LoVo (cell line): ENCODE data around the gene MAP3K6.
"Not testable (repeated sequence)": the region's sequence is repeated elsewhere in the genome, so short reads cannot be mapped to it uniquely, and the experiment has no call there.

Experiments used
- DNase-seq: peaks from one replicate; pipeline ENCODE4 v3.0.0-alpha.2; 2016; ENCODE audit warnings: low spot score

MAP3K6 gene

DNA sequence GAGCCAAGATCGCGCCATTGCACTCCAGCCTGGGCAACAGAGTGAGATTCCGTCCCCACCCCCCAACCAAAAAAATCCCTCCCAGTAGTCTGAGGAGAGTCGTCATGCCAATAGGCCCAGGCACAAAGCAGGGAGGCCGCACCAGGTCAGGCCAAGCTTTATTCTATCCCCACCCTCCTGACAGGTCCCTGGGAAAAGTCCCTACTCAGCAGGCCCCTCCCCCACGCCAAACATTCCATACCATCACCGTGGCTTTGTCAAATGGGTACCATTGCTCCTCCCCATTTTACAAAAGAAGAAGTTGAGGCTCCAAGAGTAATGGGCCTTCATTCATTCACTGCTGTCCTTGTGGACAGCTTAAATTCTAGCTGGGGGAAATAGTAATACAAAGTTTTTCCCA, 31.0 kb upstream of the MAP3K6 start:
- no peak for DNase-seq

DNA sequence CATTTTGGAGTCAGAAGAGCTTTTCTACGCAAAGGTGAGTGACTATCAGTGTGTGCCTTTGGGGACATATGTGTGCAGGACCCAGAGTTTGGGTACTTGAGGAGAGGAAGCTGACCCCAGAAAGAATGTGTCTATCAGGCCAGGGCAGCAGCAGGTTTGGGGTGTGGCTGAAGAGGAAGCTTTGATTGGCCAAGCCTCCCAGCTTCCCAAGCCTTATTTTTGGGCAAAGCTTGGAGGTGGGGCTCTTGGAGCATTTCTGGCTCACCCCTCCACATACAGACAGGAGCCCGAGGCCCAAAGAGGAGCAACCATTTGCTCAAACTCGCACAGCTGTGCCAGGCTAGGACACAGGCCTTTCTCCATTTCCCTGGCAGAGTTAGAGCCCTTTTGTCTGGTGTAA, 30.3 kb upstream of the MAP3K6 start:
- no peak for DNase-seq

DNA sequence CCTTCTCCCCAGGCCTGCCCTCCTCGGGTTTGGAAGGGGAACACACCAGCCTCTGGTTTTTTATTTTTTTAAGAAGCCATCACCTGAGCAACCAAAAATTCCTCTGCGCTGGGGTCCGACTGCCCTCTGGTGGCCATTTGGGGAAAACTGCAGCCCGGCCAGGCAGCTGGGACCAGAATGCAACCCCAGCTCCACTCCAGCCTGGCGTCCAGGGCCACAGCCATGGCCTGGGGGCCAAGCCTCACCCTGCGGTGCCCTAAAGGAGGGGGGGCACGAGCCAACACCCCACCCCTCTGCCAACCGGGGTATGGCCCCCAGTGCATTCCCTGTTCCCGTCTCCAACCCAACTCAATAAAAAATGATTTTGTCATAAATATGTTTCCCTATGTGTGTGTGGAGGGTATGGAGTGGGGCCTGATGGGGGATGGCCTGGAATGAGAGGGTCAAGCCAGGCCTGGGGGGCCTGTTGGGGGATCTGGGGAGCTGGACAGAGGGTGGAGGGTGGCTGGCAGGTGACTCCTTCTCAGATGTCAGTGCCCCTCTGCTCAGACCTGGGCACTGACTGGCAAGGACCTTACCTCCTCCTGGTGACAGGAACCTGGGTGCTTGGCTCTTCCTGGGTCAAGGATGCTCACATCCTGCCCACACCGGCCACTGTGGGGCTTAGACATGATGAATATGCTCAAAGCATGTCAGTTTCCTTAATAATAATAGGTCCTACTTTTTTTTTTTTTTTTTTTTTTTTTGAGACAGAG, 28.9 kb upstream of the MAP3K6 start:
- DNase-seq, result peak; percentile 66

DNA sequence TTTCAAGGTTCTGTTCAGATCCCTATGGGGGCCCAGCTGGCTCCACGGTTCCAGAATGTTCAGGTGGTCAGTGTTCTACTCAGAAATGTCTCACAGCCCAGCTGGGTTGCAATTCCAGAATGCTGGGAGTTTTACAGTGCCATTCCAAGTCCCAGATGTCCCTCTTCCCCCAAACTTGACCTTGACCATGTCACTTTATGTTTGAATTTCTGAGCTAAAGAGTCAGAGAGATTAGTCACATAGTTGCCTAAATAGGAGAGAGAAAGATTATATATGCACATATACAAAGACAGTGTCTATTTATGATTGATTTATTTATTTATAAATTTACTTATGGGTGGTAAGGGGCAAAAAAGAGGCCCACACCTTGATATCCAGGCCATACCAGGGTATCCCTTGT, 28.2 kb upstream of the MAP3K6 start:
- DNase-seq, result no peak

DNA sequence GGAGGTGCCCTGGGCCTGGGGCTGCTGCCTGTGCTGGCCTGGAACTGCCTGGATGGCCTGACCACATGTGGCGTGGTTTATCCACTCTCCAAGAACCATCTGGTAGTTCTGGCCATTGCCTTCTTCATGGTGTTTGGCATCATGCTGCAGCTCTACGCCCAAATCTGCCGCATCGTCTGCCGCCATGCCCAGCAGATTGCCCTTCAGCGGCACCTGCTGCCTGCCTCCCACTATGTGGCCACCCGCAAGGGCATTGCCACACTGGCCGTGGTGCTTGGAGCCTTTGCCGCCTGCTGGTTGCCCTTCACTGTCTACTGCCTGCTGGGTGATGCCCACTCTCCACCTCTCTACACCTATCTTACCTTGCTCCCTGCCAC, 27.5 kb upstream of the MAP3K6 start:
- DNase-seq, result no peak

DNA sequence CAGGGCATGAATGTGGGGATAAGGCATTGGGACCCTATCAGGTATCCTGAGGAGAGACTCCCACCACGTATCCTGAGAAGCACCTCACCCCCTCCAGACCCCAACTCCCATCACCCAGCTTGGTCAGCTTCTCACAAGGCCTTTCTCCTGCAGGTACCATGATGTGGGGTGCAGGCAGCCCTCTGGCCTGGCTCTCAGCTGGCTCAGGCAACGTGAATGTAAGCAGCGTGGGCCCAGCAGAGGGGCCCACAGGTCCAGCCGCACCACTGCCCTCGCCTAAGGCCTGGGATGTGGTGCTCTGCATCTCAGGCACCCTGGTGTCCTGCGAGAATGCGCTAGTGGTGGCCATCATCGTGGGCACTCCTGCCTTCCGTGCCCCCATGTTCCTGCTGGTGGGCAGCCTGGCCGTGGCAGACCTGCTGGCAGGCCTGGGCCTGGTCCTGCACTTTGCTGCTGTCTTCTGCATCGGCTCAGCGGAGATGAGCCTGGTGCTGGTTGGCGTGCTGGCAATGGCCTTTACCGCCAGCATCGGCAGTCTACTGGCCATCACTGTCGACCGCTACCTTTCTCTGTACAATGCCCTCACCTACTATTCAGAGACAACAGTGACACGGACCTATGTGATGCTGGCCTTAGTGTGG, 27.0 kb upstream of the MAP3K6 start:
- DNase-seq, result no peak

DNA sequence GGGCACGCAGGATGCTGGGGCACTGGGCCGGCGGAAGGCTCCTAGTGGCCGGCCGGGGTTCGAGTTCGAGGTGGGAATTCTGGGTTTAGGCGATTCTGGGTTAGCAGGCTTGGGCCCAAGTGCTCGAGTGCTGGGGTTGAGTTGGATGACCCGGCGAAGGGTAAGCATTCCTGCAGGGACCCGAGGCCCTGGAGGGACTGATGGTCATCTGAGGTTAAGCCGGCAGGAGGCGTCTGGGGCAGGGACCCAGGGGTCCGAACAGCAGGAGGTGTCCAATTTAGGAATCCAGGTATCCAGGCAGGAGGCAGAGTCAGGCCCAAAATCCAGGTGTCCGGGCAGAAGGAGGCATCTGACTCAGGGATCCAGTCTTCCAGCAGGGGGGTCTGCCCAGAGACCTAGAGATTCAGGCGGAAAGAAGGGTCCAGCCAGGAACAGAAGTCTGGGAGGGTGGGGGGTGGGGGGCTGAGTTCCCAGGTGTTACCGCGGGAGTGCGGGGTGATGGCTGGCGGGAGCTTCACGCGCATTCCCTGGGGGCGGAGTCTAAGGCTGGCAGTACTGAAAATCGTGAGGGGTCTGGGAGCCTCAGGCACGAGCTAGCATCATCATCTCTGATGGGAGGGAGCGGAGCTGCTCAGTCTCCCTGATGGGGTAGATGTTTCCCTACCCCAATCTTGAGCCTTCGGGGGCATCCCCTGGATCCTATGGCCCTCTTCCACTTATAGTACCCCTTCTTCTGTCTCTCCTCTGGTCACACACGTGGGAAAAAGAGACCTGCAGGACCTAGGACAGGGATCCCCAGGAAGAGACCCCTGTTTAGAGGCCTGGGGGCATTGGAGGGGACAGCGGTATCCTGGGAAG, 26.2 kb upstream of the MAP3K6 start:
- peak; percentile 22 for DNase-seq

DNA sequence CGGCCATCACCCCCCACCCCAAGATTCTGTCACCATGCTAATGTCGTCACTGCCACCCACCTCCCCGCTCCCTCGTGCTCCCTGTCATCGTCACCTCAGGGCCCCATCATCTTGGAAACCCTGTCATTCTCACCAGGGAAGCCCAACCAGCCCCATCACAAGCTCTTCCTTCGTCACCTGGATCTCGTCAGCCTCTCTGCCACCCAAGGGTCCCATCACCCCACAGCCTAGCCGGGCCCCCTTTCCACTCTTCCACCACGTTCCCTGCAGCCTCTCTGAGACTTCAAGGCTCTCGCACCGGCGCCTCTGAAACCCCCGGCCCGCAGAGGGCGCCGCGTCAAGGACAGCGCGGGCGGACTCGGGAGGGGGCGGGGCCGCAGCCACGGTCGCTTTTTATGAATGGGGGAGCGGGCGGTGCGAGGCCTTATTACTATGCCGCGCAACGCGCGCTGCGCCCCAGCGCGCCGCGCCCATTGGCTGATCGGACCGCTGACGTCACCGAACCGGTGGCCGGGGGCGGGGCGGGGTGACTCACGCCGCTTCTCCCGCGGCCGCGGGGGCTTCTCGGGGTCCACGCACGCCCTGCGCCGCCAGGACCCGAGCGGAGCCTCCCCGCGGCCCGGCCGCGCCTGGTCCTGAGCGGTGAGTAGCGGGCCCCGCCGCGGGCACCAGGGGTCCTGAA, 25.5 kb upstream of the MAP3K6 start, which contains the start of gene GPR3:
Gene GPR3, plus strand, starts transcription at position 527 of the 682 bp plus-strand sequence. CDS start 1,177 bp downstream, outside the sequence.
- DNase-seq, result peak; percentile 96

DNA sequence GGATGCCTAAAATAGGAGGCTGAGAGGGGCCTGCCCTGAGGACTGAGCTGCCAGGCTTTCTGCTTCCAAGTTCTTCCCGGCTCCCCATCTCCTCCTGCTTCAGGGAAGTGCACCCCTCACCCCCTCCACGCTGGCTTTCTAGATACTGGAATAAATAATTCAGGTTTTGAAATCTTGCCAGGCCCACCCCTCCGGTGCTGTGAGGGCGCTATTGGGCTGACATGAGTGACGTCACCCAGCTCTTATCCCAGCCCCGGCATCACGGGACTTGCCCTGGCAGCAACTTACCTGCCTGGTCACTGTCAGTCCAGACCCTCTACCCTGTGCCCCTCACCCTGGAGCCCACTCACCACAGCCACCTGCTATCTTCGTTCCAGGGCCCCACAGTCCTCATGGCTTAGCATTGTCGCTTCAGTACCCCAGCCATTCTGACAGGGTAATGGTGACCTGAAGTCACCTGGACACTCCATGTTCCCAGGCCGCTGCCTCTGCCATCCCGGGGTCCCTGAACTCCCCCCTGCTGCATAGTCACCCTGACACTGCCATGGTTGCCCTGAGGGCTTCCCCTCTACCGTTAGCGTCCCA, 24.8 kb upstream of the MAP3K6 start:
- no peak for DNase-seq

DNA sequence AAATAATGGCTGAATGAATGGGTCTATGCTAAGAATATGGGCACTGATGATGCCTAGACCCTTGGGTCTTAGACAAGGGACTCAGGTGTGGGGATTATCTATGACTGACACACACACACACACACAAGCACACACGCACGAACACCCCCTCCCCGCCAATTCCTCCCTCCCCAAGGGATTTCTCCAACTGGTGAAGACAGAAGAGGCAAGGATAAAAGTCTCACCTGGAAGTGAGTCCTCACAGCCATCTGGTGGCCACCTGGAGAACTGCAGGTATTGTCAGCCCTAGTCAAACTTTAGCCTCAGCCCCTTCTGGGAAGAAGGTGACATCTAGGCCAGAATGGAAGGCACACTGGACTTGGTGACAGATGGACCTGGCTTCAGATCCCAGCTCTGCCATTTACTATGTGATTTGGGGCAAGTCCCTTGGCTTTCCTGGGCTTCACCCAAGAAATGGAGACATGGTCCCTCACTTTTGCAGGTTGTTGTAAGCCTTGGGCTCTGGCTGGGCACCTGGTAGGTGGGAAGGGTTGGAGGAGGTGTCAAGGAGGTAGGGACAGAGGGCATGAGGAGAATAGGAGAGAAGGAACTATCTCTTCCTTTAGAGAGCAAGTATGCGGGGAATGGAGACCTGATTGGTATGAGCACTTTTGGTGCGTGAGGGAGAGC, 21.7 kb upstream of the MAP3K6 start:
- peak; percentile 69 for DNase-seq

DNA sequence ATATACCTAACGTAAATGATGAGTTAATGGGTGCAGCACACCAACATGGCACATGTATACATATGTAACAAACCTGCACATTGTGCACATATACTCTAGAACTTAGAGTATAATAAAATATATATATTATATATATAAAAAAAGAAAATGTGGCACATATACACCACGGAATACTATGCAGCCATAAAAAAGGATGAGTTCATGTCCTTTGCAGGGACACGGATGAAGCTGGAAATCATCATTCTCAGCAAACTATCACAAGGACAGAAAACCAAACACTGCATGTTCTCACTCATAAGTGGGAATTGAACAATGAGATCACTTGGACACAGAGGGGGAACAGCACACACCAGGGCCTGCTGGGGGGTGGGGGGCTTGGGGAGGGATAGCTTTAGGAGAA, 18.0 kb upstream of the MAP3K6 start:
- not testable (repeated sequence) for DNase-seq

DNA sequence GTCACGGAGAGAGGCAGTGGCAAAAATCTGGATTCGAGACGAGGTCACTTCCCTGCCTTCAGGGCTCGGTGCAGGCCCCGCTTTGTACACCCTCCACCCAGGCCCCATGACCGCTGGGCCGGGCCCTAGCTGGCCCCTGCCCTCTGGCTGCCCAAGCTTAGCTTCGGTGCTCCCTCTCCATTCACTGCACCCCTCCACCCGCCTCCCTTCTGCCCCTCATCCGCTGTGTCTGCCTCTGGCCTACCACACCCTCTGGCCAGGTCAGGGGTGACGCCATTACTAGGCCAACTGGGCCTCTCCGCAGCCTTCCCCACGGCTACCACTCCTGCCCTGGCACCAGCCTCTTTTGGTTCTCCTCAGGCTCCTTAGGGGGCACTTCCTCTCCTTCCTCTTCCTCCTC, 16.9 kb upstream of the MAP3K6 start:
- DNase-seq, result no peak

DNA sequence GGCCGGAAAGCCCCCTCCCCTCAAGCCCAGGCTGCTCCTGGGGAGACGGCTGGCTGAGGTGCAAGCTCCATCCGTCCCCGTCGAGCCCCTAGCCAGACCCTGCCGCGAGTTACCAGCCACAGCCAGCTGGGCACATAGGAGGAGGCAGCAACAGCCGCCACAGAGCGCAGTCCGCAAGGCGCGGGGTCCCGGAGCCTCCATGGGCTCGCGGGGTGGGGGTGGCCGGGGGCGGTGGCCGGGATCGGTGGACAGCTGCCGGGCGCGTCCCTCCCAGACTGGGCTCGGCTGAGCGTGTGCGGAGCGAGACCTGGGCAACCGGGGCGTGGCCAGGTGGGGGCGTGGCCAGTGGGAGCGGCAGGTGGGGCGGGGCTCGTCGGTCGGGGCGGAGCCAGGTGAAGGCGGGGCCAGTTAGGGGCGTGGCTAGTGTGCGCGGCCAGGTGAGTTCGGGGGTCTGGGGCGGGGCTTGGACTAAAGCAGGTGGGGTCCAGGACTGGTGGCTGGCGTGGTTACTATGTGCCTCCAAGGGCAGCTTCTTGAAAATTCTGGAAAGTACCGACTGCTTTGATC, 16.4 kb upstream of the MAP3K6 start, which contains the start of gene CD164L2:
Gene CD164L2, minus strand, starts transcription at position 295 of the 567 bp plus-strand sequence. Its CDS starts 94 bp downstream, at position 201.
- DNase-seq, result peak; percentile 68

DNA sequence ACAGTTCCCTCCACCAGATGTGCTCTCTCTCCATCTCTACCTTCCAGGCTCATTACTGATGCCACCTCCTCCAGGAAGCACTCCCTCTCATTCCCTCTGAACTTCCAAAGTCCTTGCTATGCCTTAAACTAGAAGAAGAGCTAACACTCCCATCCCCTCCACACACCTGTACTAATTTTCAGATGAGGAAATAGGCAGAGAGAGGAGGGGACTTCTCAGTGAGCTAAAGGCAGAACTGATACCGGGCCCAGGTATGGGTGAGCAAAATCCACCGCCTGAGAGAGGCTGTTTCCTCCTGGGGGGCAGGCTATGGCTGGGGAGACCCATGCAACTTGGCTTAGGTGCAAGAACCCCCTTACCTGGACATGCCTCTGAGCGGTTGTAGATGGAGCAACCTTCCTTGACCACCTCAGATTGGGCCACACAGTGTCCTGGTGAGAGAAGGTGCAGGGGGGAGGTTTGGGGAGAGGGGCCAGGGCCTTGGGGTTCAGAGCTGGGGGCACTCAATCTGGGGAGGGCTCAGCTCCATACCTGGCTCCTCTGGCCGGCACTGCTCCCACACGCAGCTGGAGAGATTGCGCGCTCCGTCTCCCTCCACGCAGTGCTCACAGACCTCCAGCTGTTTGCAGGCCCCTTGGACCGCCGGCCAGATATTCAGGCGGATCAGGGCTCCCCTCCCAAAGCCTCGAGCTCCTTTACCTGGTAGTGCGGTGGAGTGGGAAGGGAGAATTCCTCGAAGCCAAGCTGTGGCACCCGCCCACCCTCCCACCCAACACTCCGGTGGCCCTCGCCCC, 15.4 kb upstream of the MAP3K6 start:
- DNase-seq, result no peak

DNA sequence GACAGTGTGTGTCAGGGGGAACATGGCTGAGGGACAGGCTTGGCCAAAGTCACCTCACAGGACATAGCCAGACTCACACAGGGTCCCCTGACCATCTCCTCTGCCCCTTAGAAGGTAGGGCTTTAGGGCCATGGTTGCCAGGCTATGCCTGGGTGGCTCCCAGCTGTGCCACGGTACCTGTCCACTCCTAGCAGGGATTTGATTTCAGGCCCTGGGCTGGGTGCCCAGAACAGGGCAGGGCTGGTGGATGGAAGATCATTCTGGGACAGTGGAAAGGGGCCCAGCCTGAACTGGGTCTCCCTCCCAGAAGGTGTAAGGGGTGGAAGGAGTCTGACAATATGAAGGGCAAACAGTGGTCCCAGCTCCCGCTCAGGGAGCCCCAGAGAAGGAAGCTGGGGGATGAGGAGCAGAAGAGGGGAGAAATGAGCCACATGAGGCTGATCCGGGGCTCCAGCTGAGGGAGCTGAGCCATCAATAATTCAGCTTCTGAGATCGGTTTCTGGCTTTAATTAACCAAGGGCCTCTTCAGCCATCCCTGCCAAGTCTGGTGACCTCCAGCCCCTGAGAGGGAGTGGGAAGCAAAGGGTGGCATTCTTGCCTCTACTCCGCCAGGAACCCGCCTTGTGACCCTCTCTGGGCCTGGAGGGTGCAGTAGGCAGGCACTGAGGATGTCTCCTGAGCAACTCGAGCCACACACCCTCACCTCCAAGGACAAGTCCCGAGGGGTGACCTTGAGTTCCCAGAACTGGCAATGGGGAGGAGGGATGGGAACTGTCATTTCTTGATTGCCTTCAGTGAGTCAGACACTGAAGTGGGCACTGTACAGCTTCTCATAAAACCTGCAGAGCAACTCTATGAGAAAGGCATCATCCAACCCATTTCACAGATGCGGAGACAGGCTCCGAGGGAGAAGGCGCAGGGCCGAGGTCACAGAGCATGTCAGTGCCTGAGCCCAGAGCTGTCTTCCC, 14.3 kb upstream of the MAP3K6 start:
- no peak for DNase-seq

DNA sequence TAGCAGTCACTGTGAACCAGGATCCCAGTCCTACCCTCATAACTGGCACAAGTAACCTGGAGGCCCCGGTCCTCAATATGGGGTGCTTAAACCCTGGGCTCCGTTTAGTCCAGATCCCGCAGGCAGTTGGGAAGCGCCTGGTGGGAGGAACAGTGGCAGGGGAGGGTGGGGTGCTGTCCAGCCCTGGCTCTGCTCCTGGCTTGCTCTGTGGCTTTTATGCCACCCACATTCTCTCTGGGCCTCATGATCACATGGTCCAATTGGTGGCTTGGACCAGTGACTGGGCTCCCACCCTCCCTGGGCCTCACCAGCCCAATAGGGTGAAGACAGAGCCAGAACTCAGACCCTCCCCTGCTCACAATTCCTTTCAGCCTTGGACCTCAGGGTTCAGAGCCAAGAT, 13.5 kb upstream of the MAP3K6 start:
- no peak for DNase-seq

DNA sequence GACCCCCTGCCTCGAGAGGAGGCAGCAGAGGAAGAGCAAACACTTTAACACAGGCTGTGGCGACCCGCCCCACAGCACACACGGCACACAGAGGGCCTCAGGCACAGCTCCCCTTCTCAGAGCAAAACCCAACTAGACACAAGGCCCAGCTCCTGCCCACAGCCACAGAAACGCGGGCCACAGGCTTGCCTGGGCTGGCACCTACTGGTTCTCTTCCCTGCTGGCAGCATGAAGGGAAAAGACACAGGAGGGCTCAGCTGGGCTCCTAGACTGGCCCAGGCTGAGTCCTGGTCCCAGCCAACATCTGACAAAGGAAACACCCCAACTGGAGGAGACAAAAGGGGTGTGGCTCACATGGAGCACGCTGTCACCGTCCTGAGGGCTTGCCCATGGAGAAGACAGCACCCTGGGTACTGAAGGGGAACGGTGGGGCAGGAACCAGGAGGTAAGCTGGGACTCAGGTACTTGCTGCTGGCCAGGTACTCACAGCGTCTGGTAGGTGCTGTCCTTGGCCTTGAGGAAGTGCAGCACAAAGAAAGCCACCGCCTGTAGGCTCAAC, 12.9 kb upstream of the MAP3K6 start:
- no peak for DNase-seq

DNA sequence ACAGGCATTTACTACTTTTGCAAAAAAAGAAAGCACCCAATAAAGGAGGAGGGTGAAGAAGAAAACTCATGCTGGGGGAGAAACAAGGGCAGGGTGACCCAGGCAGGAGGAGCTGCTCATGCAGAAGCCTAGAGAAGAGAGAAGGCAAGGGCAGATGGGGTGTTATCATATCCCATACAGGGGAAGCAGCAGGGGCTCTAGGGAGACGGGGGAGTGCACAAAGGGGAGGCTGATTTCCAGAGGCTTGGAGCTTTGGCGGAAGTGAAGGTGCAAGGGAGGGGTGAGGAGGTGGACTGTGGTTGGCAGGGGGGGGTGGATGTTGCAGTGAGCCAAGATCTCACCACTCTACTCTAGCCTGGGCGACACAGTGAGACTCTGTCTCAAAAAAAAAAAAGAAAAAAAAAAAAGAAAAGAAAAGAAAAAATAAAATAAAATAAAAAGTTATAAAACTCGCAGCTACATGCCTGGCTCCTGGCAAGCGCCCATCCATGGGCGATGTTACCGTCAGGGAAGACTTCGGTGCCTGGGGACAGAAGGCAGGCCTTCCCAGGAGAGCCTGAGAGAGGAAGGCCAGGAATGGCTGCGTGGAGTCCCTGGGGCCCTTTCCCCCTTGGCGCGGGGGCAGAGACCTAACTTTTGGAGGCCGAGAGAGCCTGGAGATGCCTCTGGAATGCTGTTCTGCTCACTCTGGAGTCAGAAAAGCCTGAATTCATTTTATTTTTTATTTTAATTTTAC, 11.2 kb upstream of the MAP3K6 start:
- DNase-seq, result no peak
